Upper lobe of right lung (tissue), 1 donor: Measurements from ENCODE around the gene CERS6. TPM values are rescaled to one million over a fixed set of nuclear protein-coding genes. Genes with fewer than 3 reads are reported as not detected.
"Not testable (repeated sequence)": the region's sequence is repeated elsewhere in the genome, so short reads cannot be mapped to it uniquely, and the experiment has no call there.

Experiments used
- ATAC-seq: fragments of 200-7000 bp; cut with Tn5 transposase; one replicate; pipeline ENCODE4 v1.9.1; 2020; ENCODE audit warnings: mild to moderate bottlenecking, moderate library complexity
- DNase-seq: peaks from one replicate; pipeline ENCODE4 v3.0.0-alpha.2; 2020
- H3K27ac ChIP-seq: fragments of 200-600 bp; one replicate; pipeline ENCODE4 v1.8.0; 2022
- H3K27me3 ChIP-seq: fragments of 200-600 bp; one replicate; pipeline ENCODE4 v1.8.0; 2022; ENCODE audit warnings: mild to moderate bottlenecking
- H3K36me3 ChIP-seq: fragments of 200-600 bp; one replicate; pipeline ENCODE4 v1.8.0; 2022
- H3K4me1 ChIP-seq: fragments of 200-600 bp; one replicate; pipeline ENCODE4 v1.8.0; 2022
- H3K4me3 ChIP-seq: fragments of 200-600 bp; one replicate; pipeline ENCODE4 v1.8.0; 2022; ENCODE audit warnings: mild to moderate bottlenecking
- H3K9me3 ChIP-seq: fragments of 200-600 bp; one replicate; pipeline ENCODE4 v1.8.0; 2022
- intact Hi-C: fragments of 100-400 bp; cut with DNase I; formaldehyde crosslinking; loops from one replicate; pipeline ENCODE4 v1.11.0; 2022
- total RNA-seq: library from RNA; stranded (reverse); fragmentation: NEBNext Ultra II Directional; extraction: Animal tissue kit (Norgen Biotek cat#: 25700); gene quantifications from one replicate; pipeline ENCODE4 v1.2.1, GENCODE V29; 2021
- TF ChIP-seq, protein P1 (sequence below): fragments of 200-600 bp; IDR thresholded peaks from one replicate; pipeline ENCODE4 v1.8.0; 2022; ENCODE audit warnings: antibody characterized with exemption
- donor health status: DM: no; HTN: yes; CAD: no; lungs with severe emphysema.

The CERS6 gene
- total RNA-seq, 1 donor from 2014 or later = 17.8 TPM

DNA sequence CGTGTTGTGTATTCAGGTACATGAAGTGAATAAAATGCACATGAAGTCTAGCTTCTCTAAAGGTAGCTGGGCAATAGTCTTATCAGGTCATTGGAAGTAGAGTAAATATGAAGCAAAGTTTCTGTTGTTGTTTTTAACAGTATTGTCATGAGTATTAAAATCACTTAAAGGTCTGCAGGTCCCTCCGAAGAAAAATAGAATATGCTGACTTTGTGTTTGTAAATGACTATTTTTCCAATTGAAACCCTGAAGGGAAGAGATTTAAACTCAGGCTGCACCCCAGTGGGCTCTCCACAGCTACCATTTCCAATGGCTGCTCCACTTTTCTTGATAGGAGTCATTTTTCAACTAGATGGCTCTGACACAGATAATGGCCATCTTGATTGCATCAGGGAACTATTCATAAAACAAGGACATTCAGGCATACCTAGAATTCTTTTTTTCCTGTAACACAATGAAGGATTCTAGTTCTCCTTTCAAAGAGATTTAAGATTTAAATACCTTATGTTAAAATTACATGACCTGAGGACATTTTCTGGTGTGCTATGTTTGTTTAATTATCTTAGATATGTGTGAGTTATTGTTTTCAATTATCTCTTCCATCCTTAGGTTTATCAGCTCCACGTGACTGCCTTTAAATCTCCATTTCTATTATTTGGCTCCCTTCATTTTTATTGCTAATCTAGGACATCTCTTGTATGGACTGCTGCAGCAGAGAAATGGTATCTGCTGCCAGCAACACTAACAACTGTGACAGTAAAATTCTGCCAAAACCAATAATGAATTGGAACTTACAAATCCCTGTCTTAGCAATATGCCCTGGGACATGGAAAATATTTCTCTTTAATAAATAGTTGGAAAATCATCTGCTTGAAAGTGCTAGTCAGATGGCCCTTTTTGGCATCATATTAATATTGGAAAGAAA is 197.2 kb downstream of the CERS6 start:
- ATAC-seq (no peak), DNase-seq (no peak)
- no peak overlapping the region for H3K27ac ChIP-seq
- peaks cover 3% of the 10 kb centered on the region for H3K4me1 ChIP-seq
- H3K9me3 ChIP-seq = no peaks in the 10 kb centered on the region
- intact Hi-C loops = no loop called here
- TF ChIP-seq, protein P1, sequence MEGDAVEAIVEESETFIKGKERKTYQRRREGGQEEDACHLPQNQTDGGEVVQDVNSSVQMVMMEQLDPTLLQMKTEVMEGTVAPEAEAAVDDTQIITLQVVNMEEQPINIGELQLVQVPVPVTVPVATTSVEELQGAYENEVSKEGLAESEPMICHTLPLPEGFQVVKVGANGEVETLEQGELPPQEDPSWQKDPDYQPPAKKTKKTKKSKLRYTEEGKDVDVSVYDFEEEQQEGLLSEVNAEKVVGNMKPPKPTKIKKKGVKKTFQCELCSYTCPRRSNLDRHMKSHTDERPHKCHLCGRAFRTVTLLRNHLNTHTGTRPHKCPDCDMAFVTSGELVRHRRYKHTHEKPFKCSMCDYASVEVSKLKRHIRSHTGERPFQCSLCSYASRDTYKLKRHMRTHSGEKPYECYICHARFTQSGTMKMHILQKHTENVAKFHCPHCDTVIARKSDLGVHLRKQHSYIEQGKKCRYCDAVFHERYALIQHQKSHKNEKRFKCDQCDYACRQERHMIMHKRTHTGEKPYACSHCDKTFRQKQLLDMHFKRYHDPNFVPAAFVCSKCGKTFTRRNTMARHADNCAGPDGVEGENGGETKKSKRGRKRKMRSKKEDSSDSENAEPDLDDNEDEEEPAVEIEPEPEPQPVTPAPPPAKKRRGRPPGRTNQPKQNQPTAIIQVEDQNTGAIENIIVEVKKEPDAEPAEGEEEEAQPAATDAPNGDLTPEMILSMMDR = no peak
- no peaks in the 10 kb centered on the region for H3K36me3 ChIP-seq
- no peaks in the 10 kb centered on the region for H3K27me3 ChIP-seq
- H3K4me3 ChIP-seq = no peak overlapping the region

DNA sequence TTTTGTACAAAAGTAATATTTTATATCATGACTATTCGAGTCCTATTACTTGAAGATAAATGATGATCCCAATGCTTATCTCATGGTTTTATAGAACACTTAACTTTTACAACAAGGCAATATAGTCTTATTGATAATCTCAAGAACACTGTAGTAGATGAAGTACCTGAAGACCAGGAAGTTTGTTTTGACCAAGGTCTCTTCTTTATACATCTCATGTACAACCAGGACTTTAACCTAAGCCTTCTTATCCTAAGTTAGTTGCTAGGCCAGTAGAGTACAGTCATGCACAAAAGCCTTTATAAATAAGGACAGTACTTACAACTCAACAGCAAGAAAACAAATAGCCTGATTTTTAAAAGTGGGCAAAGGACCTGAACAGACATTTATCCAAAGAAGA is 198.6 kb downstream of the CERS6 start:
- Histone ChIP-seq H3K4me3 (no peak overlapping the region), H3K9me3 (no peaks in the 10 kb centered on the region), H3K27ac (no peak overlapping the region), H3K27me3 (no peaks in the 10 kb centered on the region), H3K4me1 (no peaks in the 10 kb centered on the region), H3K36me3 (no peaks in the 10 kb centered on the region)
- TF ChIP-seq, protein P1 = no peak
- DNase-seq = no peak
- no peak for ATAC-seq
- intact Hi-C loops = no loop called here

DNA sequence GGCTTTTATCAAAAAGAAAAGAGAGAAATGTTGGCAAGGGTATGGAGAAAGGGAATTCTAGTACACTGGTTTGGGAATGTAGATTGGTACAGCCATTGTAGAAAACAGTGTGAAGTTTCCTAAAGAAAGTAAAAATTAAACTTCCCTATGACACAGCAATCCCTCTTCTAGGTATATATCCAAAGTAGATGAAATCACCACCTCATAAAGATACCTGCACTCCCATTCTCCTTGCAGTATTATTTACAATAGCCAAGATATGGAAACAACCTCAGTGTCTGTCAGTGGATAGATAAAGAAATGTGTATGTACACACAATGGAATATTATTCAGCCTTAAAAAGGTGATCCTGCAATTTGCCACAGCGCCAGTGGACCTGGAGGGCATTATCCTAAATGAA is 199.1 kb downstream of the CERS6 start:
- ATAC-seq (no peak), DNase-seq (no peak)
- no peaks in the 10 kb centered on the region for H3K4me1 ChIP-seq
- H3K27me3 ChIP-seq = no peaks in the 10 kb centered on the region
- no peak overlapping the region for H3K27ac ChIP-seq
- TF ChIP-seq, protein P1 = no peak
- intact Hi-C loops = no loop called here
- no peaks in the 10 kb centered on the region for H3K36me3 ChIP-seq
- no peaks in the 10 kb centered on the region for H3K9me3 ChIP-seq
- H3K4me3 ChIP-seq = no peak overlapping the region

DNA sequence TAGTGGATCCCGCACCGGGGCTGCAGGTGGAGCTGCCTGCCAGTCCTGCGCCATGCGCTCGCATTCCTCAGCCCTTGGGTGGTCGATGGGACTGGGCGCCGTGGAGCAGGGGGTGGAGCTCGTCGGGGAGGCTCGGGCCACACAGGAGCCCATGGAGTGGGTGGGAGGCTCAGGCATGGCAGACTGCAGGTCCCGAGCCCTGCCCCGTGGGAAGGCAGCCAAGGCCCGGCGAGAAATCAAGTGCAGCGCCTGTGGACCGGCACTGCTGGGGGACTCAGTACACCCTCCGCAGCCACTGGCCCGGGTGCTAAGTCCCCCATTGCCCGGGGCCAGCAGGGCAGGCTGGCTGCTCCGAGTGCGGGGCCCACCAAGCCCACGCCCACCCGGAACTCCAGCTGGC is 201.3 kb downstream of the CERS6 start:
- H3K36me3 ChIP-seq, ATAC-seq, H3K9me3 ChIP-seq, H3K27ac ChIP-seq, intact Hi-C loops, H3K4me3 ChIP-seq, DNase-seq, H3K27me3 ChIP-seq, H3K4me1 ChIP-seq: not testable (repeated sequence)

DNA sequence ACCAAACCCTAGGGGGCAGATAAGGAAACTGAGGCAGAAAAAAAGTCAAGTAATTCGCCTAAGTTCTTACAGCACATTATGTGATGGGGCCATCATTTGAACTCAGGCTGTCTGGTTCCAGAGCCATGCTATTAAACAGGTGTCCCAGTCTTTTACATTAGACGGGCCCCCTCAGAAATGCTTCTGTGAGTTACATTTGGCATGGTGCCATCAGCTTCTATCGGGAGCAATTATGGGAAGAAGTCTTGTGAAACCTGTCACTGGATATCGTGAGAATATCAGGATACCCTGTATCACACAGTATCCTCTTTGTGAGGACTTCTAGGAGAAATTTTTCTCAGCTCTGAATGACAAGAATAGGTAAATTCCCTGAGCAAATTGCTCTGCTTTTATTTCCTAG is 202.6 kb downstream of the CERS6 start:
- Histone ChIP-seq H3K4me1 (no peaks in the 10 kb centered on the region), H3K27me3 (no peaks in the 10 kb centered on the region), H3K27ac (no peak overlapping the region), H3K36me3 (no peaks in the 10 kb centered on the region), H3K9me3 (no peaks in the 10 kb centered on the region), H3K4me3 (no peak overlapping the region)
- ATAC-seq = no peak
- no peak for DNase-seq
- intact Hi-C loops = no loop called here
- TF ChIP-seq, protein P1 = no peak
